ENCODE measurements around the gene PEPD. TPM values are rescaled to one million over a fixed set of nuclear protein-coding genes. Genes with fewer than 3 reads are reported as not detected.
"Not testable (repeated sequence)": the region's sequence is repeated elsewhere in the genome, so short reads cannot be mapped to it uniquely, and the experiment has no call there.

PEPD gene
- total RNA-seq, 1 experiment from 2014 or later, result 18.3 TPM

GRCh38 chr19:33562636-33563035 lies 41.0 kb upstream of the PEPD start:
- Mint-ChIP-seq H3K4me1 (ENCODE audit: insufficient read depth, unreplicated experiment) (no peaks in the 10 kb centered on the region), H3K4me3 (ENCODE audit: unreplicated experiment) (no peak overlapping the region), H3K9me3 (ENCODE audit: unreplicated experiment) (peaks cover 8% of the 10 kb centered on the region), H3K36me3 (ENCODE audit: insufficient read depth, unreplicated experiment) (no peaks in the 10 kb centered on the region), H3K27ac (ENCODE audit: low read depth, unreplicated experiment) (no peak overlapping the region), H3K27me3 (ENCODE audit: insufficient read depth, unreplicated experiment) (no peaks in the 10 kb centered on the region)
- ChIA-PET POLR2A (no interaction called here), CTCF (no interaction called here)
- no peak for DNase-seq (ENCODE audit: unreplicated experiment)
- TF ChIP-seq, protein P1, sequence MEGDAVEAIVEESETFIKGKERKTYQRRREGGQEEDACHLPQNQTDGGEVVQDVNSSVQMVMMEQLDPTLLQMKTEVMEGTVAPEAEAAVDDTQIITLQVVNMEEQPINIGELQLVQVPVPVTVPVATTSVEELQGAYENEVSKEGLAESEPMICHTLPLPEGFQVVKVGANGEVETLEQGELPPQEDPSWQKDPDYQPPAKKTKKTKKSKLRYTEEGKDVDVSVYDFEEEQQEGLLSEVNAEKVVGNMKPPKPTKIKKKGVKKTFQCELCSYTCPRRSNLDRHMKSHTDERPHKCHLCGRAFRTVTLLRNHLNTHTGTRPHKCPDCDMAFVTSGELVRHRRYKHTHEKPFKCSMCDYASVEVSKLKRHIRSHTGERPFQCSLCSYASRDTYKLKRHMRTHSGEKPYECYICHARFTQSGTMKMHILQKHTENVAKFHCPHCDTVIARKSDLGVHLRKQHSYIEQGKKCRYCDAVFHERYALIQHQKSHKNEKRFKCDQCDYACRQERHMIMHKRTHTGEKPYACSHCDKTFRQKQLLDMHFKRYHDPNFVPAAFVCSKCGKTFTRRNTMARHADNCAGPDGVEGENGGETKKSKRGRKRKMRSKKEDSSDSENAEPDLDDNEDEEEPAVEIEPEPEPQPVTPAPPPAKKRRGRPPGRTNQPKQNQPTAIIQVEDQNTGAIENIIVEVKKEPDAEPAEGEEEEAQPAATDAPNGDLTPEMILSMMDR (IDR thresholded peaks at IDR 0.05; ENCODE audit: unreplicated experiment), result no peak
- no TSS peak for BruUV-seq (replicated peaks)
- intact Hi-C loops (cut with micrococcal nuclease), result no loop called here

- H3K9me3 Mint-ChIP-seq (ENCODE audit: unreplicated experiment); BruUV-seq (replicated peaks); H3K4me1 Mint-ChIP-seq (ENCODE audit: insufficient read depth, unreplicated experiment); CTCF ChIA-PET; DNase-seq (ENCODE audit: unreplicated experiment); POLR2A ChIA-PET; H3K27me3 Mint-ChIP-seq (ENCODE audit: insufficient read depth, unreplicated experiment); H3K27ac Mint-ChIP-seq (ENCODE audit: low read depth, unreplicated experiment); H3K4me3 Mint-ChIP-seq (ENCODE audit: unreplicated experiment); H3K36me3 Mint-ChIP-seq (ENCODE audit: insufficient read depth, unreplicated experiment); intact Hi-C loops (cut with micrococcal nuclease): not testable (repeated sequence)
Observed at GRCh38 chr19:33561666-33562065, 40.1 kb upstream of the PEPD start.

- H3K9me3 Mint-ChIP-seq (ENCODE audit: unreplicated experiment), result peaks cover 8% of the 10 kb centered on the region
- intact Hi-C loops (cut with micrococcal nuclease), result no loop called here
- no peak for DNase-seq (ENCODE audit: unreplicated experiment)
- TF ChIP-seq, protein P1 (IDR thresholded peaks at IDR 0.05; ENCODE audit: unreplicated experiment), result no peak
- no peaks in the 10 kb centered on the region for H3K4me1 Mint-ChIP-seq (ENCODE audit: insufficient read depth, unreplicated experiment)
- CTCF ChIA-PET, result no interaction called here
- no peak overlapping the region for H3K27ac Mint-ChIP-seq (ENCODE audit: low read depth, unreplicated experiment)
- POLR2A ChIA-PET, result no interaction called here
- no peaks in the 10 kb centered on the region for H3K27me3 Mint-ChIP-seq (ENCODE audit: insufficient read depth, unreplicated experiment)
- H3K36me3 Mint-ChIP-seq (ENCODE audit: insufficient read depth, unreplicated experiment), result no peaks in the 10 kb centered on the region
- no peak overlapping the region for H3K4me3 Mint-ChIP-seq (ENCODE audit: unreplicated experiment)
- no TSS peak for BruUV-seq (replicated peaks)
Observed at GRCh38 chr19:33561261-33561660, 39.7 kb upstream of the PEPD start.

- no peaks in the 10 kb centered on the region for H3K27me3 Mint-ChIP-seq (ENCODE audit: insufficient read depth, unreplicated experiment)
- H3K9me3 Mint-ChIP-seq (ENCODE audit: unreplicated experiment), result peaks cover under 1% of the 10 kb centered on the region
- no peak overlapping the region for H3K27ac Mint-ChIP-seq (ENCODE audit: low read depth, unreplicated experiment)
- no peaks in the 10 kb centered on the region for H3K36me3 Mint-ChIP-seq (ENCODE audit: insufficient read depth, unreplicated experiment)
- no peak overlapping the region for H3K4me3 Mint-ChIP-seq (ENCODE audit: unreplicated experiment)
- CTCF ChIA-PET, result no interaction called here
- POLR2A ChIA-PET, result no interaction called here
- BruUV-seq (replicated peaks), result no TSS peak
- TF ChIP-seq, protein P1 (IDR thresholded peaks at IDR 0.05; ENCODE audit: unreplicated experiment), result no peak
- no peaks in the 10 kb centered on the region for H3K4me1 Mint-ChIP-seq (ENCODE audit: insufficient read depth, unreplicated experiment)
- intact Hi-C loops (cut with micrococcal nuclease), result no loop called here
- no peak for DNase-seq (ENCODE audit: unreplicated experiment)
Observed at GRCh38 chr19:33559996-33560395, 38.4 kb upstream of the PEPD start.

GRCh38 chr19:33558856-33559255 lies 37.3 kb upstream of the PEPD start:
- H3K9me3 Mint-ChIP-seq (ENCODE audit: unreplicated experiment), result peaks cover 9% of the 10 kb centered on the region
- peak; percentile 2 for DNase-seq (ENCODE audit: unreplicated experiment)
- ChIA-PET POLR2A (no interaction called here), CTCF (interaction anchor here (0.6 kb wide), 1 partner anchor 19 kb away, joined by 3 read pairs; no protein-coding TSS in a partner anchor)
- no peaks in the 10 kb centered on the region for H3K27me3 Mint-ChIP-seq (ENCODE audit: insufficient read depth, unreplicated experiment)
- H3K36me3 Mint-ChIP-seq (ENCODE audit: insufficient read depth, unreplicated experiment), result no peaks in the 10 kb centered on the region
- H3K27ac Mint-ChIP-seq (ENCODE audit: low read depth, unreplicated experiment), result no peak overlapping the region
- no TSS peak for BruUV-seq (replicated peaks)
- no peak overlapping the region for H3K4me3 Mint-ChIP-seq (ENCODE audit: unreplicated experiment)
- H3K4me1 Mint-ChIP-seq (ENCODE audit: insufficient read depth, unreplicated experiment), result no peaks in the 10 kb centered on the region
- intact Hi-C loops (cut with micrococcal nuclease), result no loop called here
- TF ChIP-seq, protein P1 (IDR thresholded peaks at IDR 0.05; ENCODE audit: unreplicated experiment), result no peak

All from MCF 10A (cell line).